OCI-LY7 (cell line): Measurements from ENCODE around the gene ANKRD26. TPM values are rescaled to one million over a fixed set of nuclear protein-coding genes. Genes with fewer than 3 reads are reported as not detected.

Experiments
- BruUV-seq: library from RNA; stranded (reverse); fragments of 400-500 nt; replicated peaks from 2 replicates; lab custom pipeline; 2021; lab: Mats Ljungman, UMichigan
- CTCF ChIA-PET: fragments of 300-600 bp; sonication (Branson Sonifier 250); formaldehyde crosslinking; loops from one replicate; lab custom pipeline; 2022; ENCODE audit warnings: antibody characterized with exemption; ENCODE audit not compliant: unreplicated experiment; lab: Charles Lee
- POLR2A ChIA-PET: fragments of 300-600 bp; sonication (Branson Sonifier 250); formaldehyde crosslinking; loops from one replicate; lab custom pipeline; 2022; ENCODE audit warnings: antibody characterized with exemption; lab: Charles Lee
- DNase-seq: peaks from one replicate; pipeline ENCODE4 v3.0.0-alpha.2; 2015; ENCODE audit warnings: low spot score
- H2AFZ ChIP-seq: fragments of 200-600 bp; sonication (generic), shearing (Covaris generic); 2 replicates; pipeline ENCODE4 v1.6.1; 2014; ENCODE audit warnings: mild to moderate bottlenecking, antibody characterized with exemption, low read length, moderate library complexity
- H3K27ac ChIP-seq: fragments of 200-600 bp; sonication (generic); 2 replicates; pipeline ENCODE4 v1.5.1; 2014; ENCODE audit warnings: mixed run types, low read depth, mild to moderate bottlenecking, moderate library complexity, low read length, inconsistent platforms; ENCODE audit not compliant: poor library complexity, severe bottlenecking
- H3K36me3 ChIP-seq: fragments of 200-600 bp; sonication (generic); 2 replicates; pipeline ENCODE4 v1.6.1; 2014; ENCODE audit warnings: mild to moderate bottlenecking, antibody characterized with exemption, low read length, moderate library complexity, mixed read lengths; ENCODE audit not compliant: insufficient read depth
- H3K4me1 ChIP-seq: fragments of 200-600 bp; sonication (generic); 2 replicates; pipeline ENCODE4 v1.5.1; 2014; ENCODE audit warnings: mild to moderate bottlenecking, low read length; ENCODE audit not compliant: insufficient read depth, poor library complexity, severe bottlenecking
- H3K4me2 ChIP-seq: fragments of 200-600 bp; sonication (generic); 2 replicates; pipeline ENCODE4 v1.6.1; 2014; ENCODE audit warnings: mild to moderate bottlenecking, low read length
- H3K4me3 ChIP-seq: fragments of 200-600 bp; sonication (generic); 2 replicates; pipeline ENCODE4 v1.5.1; 2014; ENCODE audit warnings: mild to moderate bottlenecking, low read depth, low read length; ENCODE audit not compliant: poor library complexity, severe bottlenecking
- H3K79me2 ChIP-seq: fragments of 200-600 bp; sonication (generic); 2 replicates; pipeline ENCODE4 v1.6.1; 2016; ENCODE audit warnings: low read depth, mild to moderate bottlenecking, low read length, moderate library complexity, mixed read lengths; ENCODE audit not compliant: insufficient read depth
- H3K9me2 ChIP-seq: fragments of 200-600 bp; sonication (generic); 2 replicates; pipeline ENCODE4 v1.6.1; 2016; ENCODE audit warnings: mild to moderate bottlenecking, low read length, mixed read lengths; ENCODE audit not compliant: insufficient read depth
- H3K9me3 ChIP-seq: fragments of 200-600 bp; sonication (generic); 2 replicates; pipeline ENCODE4 v1.6.1; 2014; ENCODE audit warnings: mild to moderate bottlenecking, mixed run types, low read length, mixed read lengths
- H4K20me1 ChIP-seq: fragments of 200-600 bp; sonication (generic); 2 replicates; pipeline ENCODE4 v1.6.1; 2014; ENCODE audit warnings: mild to moderate bottlenecking, antibody characterized with exemption, low read length, moderate library complexity, mixed read lengths; ENCODE audit not compliant: insufficient read depth
- CTCF ChIP-seq: fragments of 200-600 bp; sonication (generic); conservative IDR thresholded peaks from 2 replicates; pipeline ENCODE4 v1.5.1; 2014; ENCODE audit warnings: mild to moderate bottlenecking, antibody characterized with exemption, low read length, moderate library complexity, mixed read lengths
- EZH2phosphoT487 ChIP-seq: fragments of 200-600 bp; sonication (generic); IDR thresholded peaks from 2 replicates; pipeline ENCODE4 v1.6.1; 2018; ENCODE audit warnings: low read depth, borderline replicate concordance, mild to moderate bottlenecking, mixed run types, antibody characterized with exemption, low read length, moderate library complexity, mixed read lengths
- intact Hi-C: fragments of 100-400 bp; cut with micrococcal nuclease; formaldehyde crosslinking; loops from one replicate; pipeline ENCODE4 v1.10.0; 2022; ENCODE audit not compliant: unreplicated experiment
- total RNA-seq, 2 experiments: library from RNA; depleted of rRNA in 1 of 2; stranded (reverse); fragments of >200 nt in 1 of 2; shearing (Covaris generic) in 1 of 2; gene quantifications; 2 replicates each; pipeline ENCODE4 v1.2.3, GENCODE V29; 2014 to 2022

The ANKRD26 gene
- total RNA-seq, 2 experiments from 2014 or later: 8.6 to 13.8 TPM

GRCh38 chr10:27134371-27134770 is 34.1 kb upstream of the ANKRD26 start:
- no TSS peak for BruUV-seq
- ChIA-PET CTCF (no interaction called here), POLR2A (interaction anchor here (1.0 kb wide), 1 partner anchor 20 kb away, joined by 3 read pairs; the partner anchor contains the start of gene YME1L1)
- H2AFZ ChIP-seq: no peak overlapping the region
- TF ChIP-seq EZH2phosphoT487 (no peak), CTCF (no peak)
- H3K9me3 ChIP-seq: no peaks in the 10 kb centered on the region
- peaks cover 11% of the 10 kb centered on the region for H3K79me2 ChIP-seq
- no peak for DNase-seq
- peaks cover 7% of the 10 kb centered on the region for H3K4me1 ChIP-seq
- H3K4me2 ChIP-seq: no peak overlapping the region
- H4K20me1 ChIP-seq: 0 out of 2 replicates have a peak, but pooled peaks cover 3% of the 10 kb centered on the region
- no peak overlapping the region for H3K4me3 ChIP-seq
- intact Hi-C loops: no loop called here
- no peaks in the 10 kb centered on the region; the same call in 1 of the 2 replicates for H3K9me2 ChIP-seq
- H3K27ac ChIP-seq: no peak overlapping the region
- H3K36me3 ChIP-seq: peaks cover 95% of the 10 kb centered on the region

- Histone ChIP-seq H4K20me1 (no peaks in the 10 kb centered on the region), H3K4me1 (no peaks in the 10 kb centered on the region), H3K4me3 (no peak overlapping the region), H3K36me3 (peaks cover 66% of the 10 kb centered on the region), H2AFZ (no peak overlapping the region), H3K9me2 (no peaks in the 10 kb centered on the region), H3K79me2 (no peaks in the 10 kb centered on the region), H3K27ac (no peak overlapping the region), H3K9me3 (0 out of 2 replicates have a peak, but pooled peaks cover 5% of the 10 kb centered on the region), H3K4me2 (no peak overlapping the region)
- TF ChIP-seq CTCF: no peak
- TF ChIP-seq EZH2phosphoT487: no peak
- POLR2A ChIA-PET: interaction anchor here (0.6 to 1.4 kb wide), 4 partner anchors 11 to 1510 kb away, joined by 3 to 6 read pairs (median 4); no protein-coding TSS in a partner anchor
- CTCF ChIA-PET: no interaction called here
- BruUV-seq: no TSS peak
- DNase-seq: no peak
- intact Hi-C loops: no loop called here
Measured at GRCh38 chr10:27108165-27108564, 7.9 kb upstream of the ANKRD26 start.

- no peak overlapping the region for H2AFZ ChIP-seq
- no TSS peak for BruUV-seq
- H3K27ac ChIP-seq: no peak overlapping the region
- CTCF ChIA-PET: no interaction called here
- no peaks in the 10 kb centered on the region for H3K79me2 ChIP-seq
- POLR2A ChIA-PET: interaction anchor here (0.7 kb wide), 1 partner anchor 20 kb away, joined by 4 read pairs; no protein-coding TSS in a partner anchor
- peaks cover 8% of the 10 kb centered on the region for H3K4me1 ChIP-seq
- 0 out of 2 replicates have a peak, but pooled peaks cover 5% of the 10 kb centered on the region for H3K9me3 ChIP-seq
- H3K36me3 ChIP-seq: peaks cover 34% of the 10 kb centered on the region
- H3K4me2 ChIP-seq: no peak overlapping the region
- DNase-seq: no peak
- H3K4me3 ChIP-seq: no peak overlapping the region
- H4K20me1 ChIP-seq: no peaks in the 10 kb centered on the region
- intact Hi-C loops: loop anchor here (5.0 kb wide), 1 partner anchor 47 kb away; the partner anchor contains the start of gene YME1L1
- H3K9me2 ChIP-seq: no peaks in the 10 kb centered on the region
- TF ChIP-seq CTCF: no peak
Measured at GRCh38 chr10:27104919-27105318, 4.6 kb upstream of the ANKRD26 start.
